Stomach (tissue), 9 donors: ENCODE results near the gene SNU13. TPM values are rescaled to one million over a fixed set of nuclear protein-coding genes. Genes with fewer than 3 reads are reported as not detected.

ENCODE experiments used
- DNase-seq, 2 donors: peaks; one replicate each; pipeline versions ENCODE4 v3.0.0 to v3.0.0-alpha.2; 2013 to 2019
- H3K27ac ChIP-seq, 5 donors: fragments of 200-600 bp in 4 of 5; sonication (generic) in 4 of 5; one replicate each; pipeline ENCODE4 v1.5.1; 2013 to 2019; ENCODE audit warnings: mild to moderate bottlenecking in 1 of 5, moderate library complexity in 1 of 5
- H3K27me3 ChIP-seq, 3 donors: fragments of 200-600 bp; sonication (generic); one replicate each; pipeline ENCODE4 v1.5.1; 2017 to 2019; ENCODE audit warnings: mixed run types in 1 of 3
- H3K36me3 ChIP-seq, 4 donors: fragments of 200-600 bp; sonication (generic); 1 replicate in 3 of 4; 2 replicates in 1 of 4; pipeline ENCODE4 v1.5.1; 2016 to 2019
- H3K4me1 ChIP-seq, 4 donors: fragments of 200-600 bp; sonication (generic); one replicate each; pipeline ENCODE4 v1.5.1; 2016 to 2019
- H3K4me3 ChIP-seq, 4 donors: fragments of 200-600 bp; sonication (generic) in 3 of 4; one replicate each; pipeline ENCODE4 v1.5.1; 2016 to 2019; ENCODE audit warnings: mild to moderate bottlenecking in 1 of 4
- H3K9me3 ChIP-seq, 4 donors: fragments of 200-600 bp; sonication (generic); one replicate each; pipeline ENCODE4 v1.5.1; 2016 to 2019
- EP300 ChIP-seq: sonication (generic); formaldehyde crosslinking; IDR thresholded peaks from one replicate; pipeline ENCODE4 v1.6.1; 2017; ENCODE audit warnings: antibody characterized with exemption
- POLR2A ChIP-seq, 4 donors: fragments of 450-650 bp; IDR thresholded peaks; one replicate each; pipeline ENCODE4 v1.6.1; 2016; ENCODE audit warnings: antibody characterized with exemption in 4 of 4, control low read depth in 2 of 4, mild to moderate bottlenecking in 1 of 4, moderate library complexity in 1 of 4
- POLR2AphosphoS5 ChIP-seq, 3 donors: sonication (generic); formaldehyde crosslinking; IDR thresholded peaks; one replicate each; pipeline ENCODE4 v1.6.1; 2016; ENCODE audit warnings: antibody characterized with exemption in 3 of 3
- WGBS, 5 donors: extraction: QIAGEN DNeasy Blood & Tissue Kit in 3 of 5; methylation state at CpG; one replicate each; pipeline versions ENCODE4 v1.1.5 to v1.1.7; 2013 to 2018; 5-methylcytosine and 5-hydroxymethylcytosine counted together
- intact Hi-C: fragments of 100-400 bp; cut with DNase I; formaldehyde crosslinking; loops from one replicate; pipeline ENCODE4 v1.15.1; 2023; ENCODE audit warnings: low total_unique reads
- polyA plus RNA-seq, 3 donors: library from polyadenylated mRNA; stranded (reverse); fragments of 200-250 nt; gene quantifications; one replicate each; pipeline ENCODE4 v1.2.3, GENCODE V29; 2013
- total RNA-seq, 5 donors: library from RNA; depleted of rRNA; stranded (reverse); fragments of >200 nt; gene quantifications; one replicate each; pipeline versions ENCODE4 v1.1.0 to v1.2.3, GENCODE V29; 2014 to 2016
- TF ChIP-seq, protein P1 (sequence below), 7 experiments: fragments of 450-650 bp in 4 of 7; fragments of 200-600 bp in 3 of 7; sonication (generic) in 3 of 7; IDR thresholded peaks; one replicate each; pipeline ENCODE4 v1.5.1; 2016 to 2019; ENCODE audit warnings: antibody characterized with exemption in 7 of 7, control low read depth in 2 of 7, mild to moderate bottlenecking in 1 of 7
- donor health status: healthy with polysubstance abuse.
- donor health status: Bipolar disorder and iron deficiency.
- donor health status: healthy.

Gene SNU13
- total and polyA plus RNA-seq, 8 donors = 12.2 to 154 (median 98.1) TPM

GRCh38 chr22:41659941-41660340, 28.7 kb downstream of the SNU13 start:
- H3K4me1 ChIP-seq = no peaks in the 10 kb centered on the region
- no peak overlapping the region for H3K4me3 ChIP-seq
- H3K9me3 ChIP-seq = no peaks in the 10 kb centered on the region
- 95 to 100% (median 95%) methylated on average over 1 of the region's 1 CpG for WGBS, 5 donors
- H3K36me3 ChIP-seq = peaks cover 93 to 100% (median 100%) of the 10 kb centered on the region in 4 donors
- no peak for DNase-seq
- TF ChIP-seq POLR2A (IDR thresholded peaks at IDR 0.05) (no peak), POLR2AphosphoS5 (IDR thresholded peaks at IDR 0.05) (no peak), EP300 (no peak)
- TF ChIP-seq, protein P1, sequence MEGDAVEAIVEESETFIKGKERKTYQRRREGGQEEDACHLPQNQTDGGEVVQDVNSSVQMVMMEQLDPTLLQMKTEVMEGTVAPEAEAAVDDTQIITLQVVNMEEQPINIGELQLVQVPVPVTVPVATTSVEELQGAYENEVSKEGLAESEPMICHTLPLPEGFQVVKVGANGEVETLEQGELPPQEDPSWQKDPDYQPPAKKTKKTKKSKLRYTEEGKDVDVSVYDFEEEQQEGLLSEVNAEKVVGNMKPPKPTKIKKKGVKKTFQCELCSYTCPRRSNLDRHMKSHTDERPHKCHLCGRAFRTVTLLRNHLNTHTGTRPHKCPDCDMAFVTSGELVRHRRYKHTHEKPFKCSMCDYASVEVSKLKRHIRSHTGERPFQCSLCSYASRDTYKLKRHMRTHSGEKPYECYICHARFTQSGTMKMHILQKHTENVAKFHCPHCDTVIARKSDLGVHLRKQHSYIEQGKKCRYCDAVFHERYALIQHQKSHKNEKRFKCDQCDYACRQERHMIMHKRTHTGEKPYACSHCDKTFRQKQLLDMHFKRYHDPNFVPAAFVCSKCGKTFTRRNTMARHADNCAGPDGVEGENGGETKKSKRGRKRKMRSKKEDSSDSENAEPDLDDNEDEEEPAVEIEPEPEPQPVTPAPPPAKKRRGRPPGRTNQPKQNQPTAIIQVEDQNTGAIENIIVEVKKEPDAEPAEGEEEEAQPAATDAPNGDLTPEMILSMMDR (IDR thresholded peaks at IDR 0.05) = no peak
- H3K27me3 ChIP-seq = no peaks in the 10 kb centered on the region
- intact Hi-C loops = no loop called here
- H3K27ac ChIP-seq = no peak overlapping the region

DNA sequence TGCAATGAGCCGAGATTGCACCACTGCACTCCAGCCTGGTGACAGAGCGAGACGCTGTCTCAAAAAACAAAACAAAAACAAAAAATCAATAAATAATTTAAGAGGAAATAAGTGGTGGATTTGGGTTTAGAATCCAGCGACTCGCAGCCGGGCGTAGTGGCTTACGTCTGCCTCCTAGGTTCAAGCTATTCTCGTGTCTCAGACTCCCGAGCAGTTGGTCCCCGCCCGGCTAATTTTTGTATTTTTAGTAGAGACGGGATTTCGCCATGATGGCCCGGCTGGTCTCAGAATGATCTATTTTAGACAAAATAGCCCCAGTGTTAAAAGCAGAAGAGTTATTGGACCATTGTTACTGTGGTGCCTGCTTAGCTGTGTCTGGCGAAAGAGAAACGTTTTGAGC, 29.8 kb downstream of the SNU13 start:
- Histone ChIP-seq H3K9me3 (no peaks in the 10 kb centered on the region), H3K27ac (no peak overlapping the region), H3K36me3 (peaks cover 95 to 100% (median 100%) of the 10 kb centered on the region in 4 donors), H3K4me1 (peaks cover 0 to under 1% (median 0%) of the 10 kb centered on the region in 4 donors), H3K4me3 (no peak overlapping the region), H3K27me3 (no peaks in the 10 kb centered on the region)
- no peak for DNase-seq
- TF ChIP-seq EP300 (no peak), POLR2AphosphoS5 (IDR thresholded peaks at IDR 0.05) (no peak), POLR2A (IDR thresholded peaks at IDR 0.05) (no peak)
- TF ChIP-seq, protein P1 (IDR thresholded peaks at IDR 0.05) = no peak
- 92 to 96% (median 95%) methylated on average over 17 of the region's 17 CpGs for WGBS, 5 donors
- intact Hi-C loops = no loop called here

GRCh38 chr22:41657709-41658108, 31.0 kb downstream of the SNU13 start:
- Histone ChIP-seq H3K36me3 (peaks cover 96 to 100% (median 100%) of the 10 kb centered on the region in 4 donors), H3K27ac (no peak overlapping the region), H3K4me1 (peaks cover 0 to 6% (median 0%) of the 10 kb centered on the region in 4 donors), H3K27me3 (no peaks in the 10 kb centered on the region), H3K4me3 (no peak overlapping the region), H3K9me3 (no peaks in the 10 kb centered on the region)
- 97 to 99% (median 98%) methylated on average over 6 of the region's 6 CpGs for WGBS, 5 donors
- no peak for TF ChIP-seq EP300
- TF ChIP-seq POLR2A (IDR thresholded peaks at IDR 0.05) = no peak
- TF ChIP-seq, protein P1 (IDR thresholded peaks at IDR 0.05) = no peak
- no peak for TF ChIP-seq POLR2AphosphoS5 (IDR thresholded peaks at IDR 0.05)
- DNase-seq = no peak
- intact Hi-C loops = no loop called here

DNA sequence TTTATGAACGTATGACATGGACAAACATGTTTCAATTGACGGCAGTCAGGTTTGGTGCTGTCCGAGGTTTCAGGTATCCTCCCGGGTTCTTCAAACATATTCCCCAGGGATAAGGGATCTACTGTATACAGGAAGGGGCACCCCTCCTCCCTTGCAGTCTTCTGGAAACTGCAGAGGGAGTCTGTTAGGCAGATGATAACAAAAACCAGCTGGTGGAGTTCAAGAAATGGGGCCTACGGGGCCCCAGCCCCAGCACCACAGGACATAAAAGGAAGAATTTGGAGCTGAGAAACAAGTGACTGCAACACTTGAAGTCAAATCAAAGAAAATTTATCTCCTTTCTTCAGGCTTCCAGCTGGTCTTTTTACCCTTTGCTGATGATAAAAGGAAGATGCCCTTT, 32.1 kb downstream of the SNU13 start:
- TF ChIP-seq, protein P1 (IDR thresholded peaks at IDR 0.05) = no peak
- TF ChIP-seq EP300 = no peak
- TF ChIP-seq POLR2AphosphoS5 (IDR thresholded peaks at IDR 0.05) = no peak
- TF ChIP-seq POLR2A (IDR thresholded peaks at IDR 0.05) = no peak
- H3K4me3 ChIP-seq = no peak overlapping the region
- peak in 1 of 2 donors; percentile 16 for DNase-seq
- H3K27me3 ChIP-seq = no peaks in the 10 kb centered on the region
- H3K36me3 ChIP-seq = peaks cover 96 to 100% (median 100%) of the 10 kb centered on the region in 4 donors
- H3K4me1 ChIP-seq = peaks cover 0 to 6% (median 0%) of the 10 kb centered on the region in 4 donors
- no peaks in the 10 kb centered on the region for H3K9me3 ChIP-seq
- no peak overlapping the region for H3K27ac ChIP-seq
- intact Hi-C loops = no loop called here
- 56 to 69% (median 62%) methylated on average over 5 of the region's 5 CpGs for WGBS, 5 donors
